GM18867 (cell line): ENCODE results near the gene FCHO2.
A peak's percentile ranks its signal among the peaks of the same experiment; 100 is the strongest.
"Not testable (repeated sequence)": the region's sequence is repeated elsewhere in the genome, so short reads cannot be mapped to it uniquely, and the experiment has no call there.

Experiments used
- ATAC-seq: cut with Tn5 transposase; IDR thresholded peaks from one replicate; pipeline ENCODE4 v1.9.1; 2021; ENCODE audit warnings: mild to moderate bottlenecking, moderate library complexity; ENCODE audit not compliant: unreplicated experiment

The FCHO2 gene

GRCh38 chr5:72955768-72956323 is at the start of gene FCHO2:
Gene FCHO2 (plus strand): TSS chr5:72956041. CDS start chr5:72956097, 56 bp downstream.
- peak; percentile 91 for ATAC-seq

GRCh38 chr5:72906806-72907205 is 49.0 kb upstream of the FCHO2 start:
- ATAC-seq: no peak

GRCh38 chr5:72908664-72909063 is 47.2 kb upstream of the FCHO2 start:
- no peak for ATAC-seq

GRCh38 chr5:72917371-72917776 is 38.5 kb upstream of the FCHO2 start:
- ATAC-seq: no peak

GRCh38 chr5:72920690-72921502 is 34.9 kb upstream of the FCHO2 start:
- no peak for ATAC-seq

GRCh38 chr5:72921886-72922285 is 34.0 kb upstream of the FCHO2 start:
- ATAC-seq: no peak

GRCh38 chr5:72922422-72922821 is 33.4 kb upstream of the FCHO2 start:
- ATAC-seq: no peak

GRCh38 chr5:72925336-72926010 is 30.4 kb upstream of the FCHO2 start:
- no peak for ATAC-seq

- not testable (repeated sequence) for ATAC-seq
These were observed 23.2 kb upstream of the FCHO2 start for GRCh38 chr5:72932686-72933085.

- ATAC-seq: not testable (repeated sequence)
These were observed 20.7 kb upstream of the FCHO2 start for GRCh38 chr5:72934953-72935725.

- no peak for ATAC-seq
These were observed 18.9 kb upstream of the FCHO2 start for GRCh38 chr5:72936893-72937292.

GRCh38 chr5:72937517-72938061 is 18.3 kb upstream of the FCHO2 start:
- no peak for ATAC-seq

- no peak for ATAC-seq
These were observed 17.6 kb upstream of the FCHO2 start for GRCh38 chr5:72938206-72938605.

- no peak for ATAC-seq
These were observed 15.8 kb upstream of the FCHO2 start for GRCh38 chr5:72940082-72940481.

GRCh38 chr5:72943307-72943706 is 12.5 kb upstream of the FCHO2 start:
- ATAC-seq: no peak

- ATAC-seq: no peak
These were observed 8.3 kb upstream of the FCHO2 start for GRCh38 chr5:72947498-72947897.

- no peak for ATAC-seq
These were observed 6.4 kb upstream of the FCHO2 start for GRCh38 chr5:72949481-72949880.

GRCh38 chr5:72951671-72952468 is 4.0 kb upstream of the FCHO2 start:
- ATAC-seq: peak; percentile 43

- ATAC-seq: no peak
These were observed 1.5 kb upstream of the FCHO2 start for GRCh38 chr5:72954389-72954788.

GRCh38 chr5:72955143-72955767 is 586 bp upstream of the FCHO2 start:
- ATAC-seq: peak; percentile 42
